Stomach (tissue), 4 donors: ENCODE measurements around the gene PHKA2.

Source experiments
- EP300 ChIP-seq: sonication (generic); formaldehyde crosslinking; IDR thresholded peaks from one replicate; pipeline ENCODE4 v1.6.1; 2017; ENCODE audit warnings: antibody characterized with exemption
- TF ChIP-seq, protein P1 (sequence below), 7 experiments: fragments of 450-650 bp in 4 of 7; fragments of 200-600 bp in 3 of 7; sonication (generic) in 3 of 7; IDR thresholded peaks; one replicate each; pipeline ENCODE4 v1.5.1; 2016 to 2019; ENCODE audit warnings: antibody characterized with exemption in 7 of 7, control low read depth in 2 of 7, mild to moderate bottlenecking in 1 of 7

- TF ChIP-seq, protein P1, sequence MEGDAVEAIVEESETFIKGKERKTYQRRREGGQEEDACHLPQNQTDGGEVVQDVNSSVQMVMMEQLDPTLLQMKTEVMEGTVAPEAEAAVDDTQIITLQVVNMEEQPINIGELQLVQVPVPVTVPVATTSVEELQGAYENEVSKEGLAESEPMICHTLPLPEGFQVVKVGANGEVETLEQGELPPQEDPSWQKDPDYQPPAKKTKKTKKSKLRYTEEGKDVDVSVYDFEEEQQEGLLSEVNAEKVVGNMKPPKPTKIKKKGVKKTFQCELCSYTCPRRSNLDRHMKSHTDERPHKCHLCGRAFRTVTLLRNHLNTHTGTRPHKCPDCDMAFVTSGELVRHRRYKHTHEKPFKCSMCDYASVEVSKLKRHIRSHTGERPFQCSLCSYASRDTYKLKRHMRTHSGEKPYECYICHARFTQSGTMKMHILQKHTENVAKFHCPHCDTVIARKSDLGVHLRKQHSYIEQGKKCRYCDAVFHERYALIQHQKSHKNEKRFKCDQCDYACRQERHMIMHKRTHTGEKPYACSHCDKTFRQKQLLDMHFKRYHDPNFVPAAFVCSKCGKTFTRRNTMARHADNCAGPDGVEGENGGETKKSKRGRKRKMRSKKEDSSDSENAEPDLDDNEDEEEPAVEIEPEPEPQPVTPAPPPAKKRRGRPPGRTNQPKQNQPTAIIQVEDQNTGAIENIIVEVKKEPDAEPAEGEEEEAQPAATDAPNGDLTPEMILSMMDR (IDR thresholded peaks at IDR 0.05), result no peak
- TF ChIP-seq EP300, result no peak
Observed at GRCh38 chrX:18985186-18985435, 1.2 kb upstream of the PHKA2 start.
